ENCODE results near the gene TMEM72.

TMEM72 gene

DNA sequence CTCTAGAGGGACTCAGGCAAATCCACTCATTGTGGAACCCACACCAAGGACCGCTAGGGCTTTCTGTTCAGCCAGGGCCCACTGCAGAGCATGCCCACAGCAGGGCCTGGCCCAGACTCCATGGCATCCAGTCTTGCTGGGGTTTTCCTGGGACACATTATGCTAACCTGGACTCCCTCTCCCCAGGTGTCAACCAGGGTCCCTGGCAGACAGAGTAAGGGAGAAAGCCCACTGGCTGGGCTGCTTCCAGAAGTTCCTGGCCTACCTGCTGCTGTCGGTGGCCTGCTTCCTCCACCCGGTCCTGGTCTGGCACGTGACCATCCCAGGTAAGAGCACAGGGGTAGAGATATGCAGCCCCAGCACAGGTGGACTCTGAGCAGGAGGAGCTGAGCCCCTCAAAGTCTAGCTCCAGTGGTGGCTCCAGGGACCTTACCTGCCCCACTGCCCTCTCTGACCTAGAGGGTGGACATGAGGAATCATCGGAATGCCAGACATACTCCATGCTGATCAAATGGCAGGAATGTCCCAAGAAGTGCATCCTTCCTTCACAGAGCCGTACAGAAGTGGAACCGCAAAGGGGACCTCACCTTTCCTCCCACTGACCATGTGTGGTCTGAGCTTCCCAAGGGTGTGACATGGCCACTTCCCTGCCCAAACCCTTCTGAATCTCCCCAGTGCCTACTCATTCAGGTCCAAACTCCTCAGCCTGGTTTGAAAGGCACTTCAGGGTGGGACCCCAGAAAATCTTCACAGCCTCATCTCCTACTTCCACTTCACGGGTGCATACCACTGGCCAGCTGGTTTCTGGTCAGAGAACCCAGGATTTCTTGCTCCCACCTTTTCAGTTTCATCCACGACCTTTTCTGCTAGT is 22.5 kb downstream of the TMEM72 start:
- no peak for DNase-seq (ENCODE audit: low spot score)

DNA sequence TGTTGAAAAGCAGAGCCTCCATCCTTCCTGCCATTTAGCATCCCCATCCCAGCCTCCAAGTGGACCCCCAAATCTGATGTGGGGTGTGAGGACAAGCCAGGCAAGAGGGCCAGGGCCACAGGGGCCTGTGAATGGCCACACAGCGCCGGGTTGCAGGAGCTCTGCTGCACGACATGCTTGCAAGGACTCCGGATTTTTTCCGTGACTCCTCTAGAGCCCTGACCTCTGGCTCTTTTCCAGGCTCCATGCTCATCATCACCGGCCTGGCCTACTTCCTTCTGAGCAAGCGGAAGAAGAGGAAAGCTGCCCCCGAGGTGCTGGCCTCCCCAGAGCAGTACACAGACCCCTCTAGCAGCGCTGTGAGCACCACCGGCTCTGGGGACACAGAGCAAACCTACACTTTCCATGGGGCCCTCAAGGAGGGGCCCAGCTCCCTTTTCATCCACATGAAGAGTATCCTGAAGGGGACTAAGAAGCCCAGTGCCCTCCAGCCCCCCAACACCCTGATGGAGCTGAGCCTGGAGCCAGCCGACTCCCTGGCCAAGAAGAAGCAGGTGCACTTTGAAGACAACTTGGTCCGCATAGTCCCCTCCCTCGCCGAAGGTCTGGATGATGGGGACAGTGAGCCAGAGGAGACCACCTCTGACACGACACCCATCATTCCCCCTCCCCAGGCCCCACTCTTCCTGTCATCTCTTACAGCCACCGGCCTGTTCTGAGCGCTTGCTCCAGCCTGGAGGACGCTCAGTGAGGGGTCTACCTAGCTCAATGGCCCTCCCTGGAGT is 23.5 kb downstream of the TMEM72 start:
- DNase-seq (ENCODE audit: low spot score) = no peak

DNA sequence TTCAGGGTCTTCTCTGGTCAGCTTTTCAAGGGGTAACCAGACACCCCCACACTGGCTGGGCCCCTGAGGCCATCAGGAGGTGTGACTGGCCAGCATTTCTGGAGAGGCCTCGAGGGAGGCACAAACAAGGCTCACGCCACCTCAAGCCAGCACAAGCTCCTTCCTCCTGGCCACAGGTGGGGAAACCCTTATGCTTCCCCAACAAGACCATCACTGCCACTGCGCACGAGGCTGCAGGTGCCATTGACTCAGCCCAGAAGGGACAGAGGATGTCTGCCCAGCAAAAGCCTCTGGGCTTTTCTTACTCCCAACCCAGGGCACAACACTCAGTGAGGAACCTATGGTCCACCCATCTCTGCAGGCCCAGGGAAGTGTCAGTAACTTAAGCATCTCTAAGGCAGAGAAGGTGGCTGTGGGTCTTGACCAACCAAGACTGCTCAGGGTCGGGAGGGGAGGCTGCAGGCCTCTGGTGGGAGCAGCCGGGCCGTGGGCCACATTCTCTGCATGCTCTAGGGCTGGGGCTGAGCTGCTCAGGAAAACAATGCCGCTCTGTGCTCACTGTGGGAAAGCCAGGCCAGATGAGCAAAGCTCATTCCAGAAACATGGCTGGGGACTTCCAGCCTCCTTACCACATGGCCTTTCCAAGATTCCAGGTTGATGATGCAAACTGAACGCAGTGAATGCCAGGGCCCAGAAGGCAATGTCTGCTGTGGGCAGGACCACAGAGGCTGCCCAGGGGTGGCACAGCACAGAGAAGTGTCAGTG is 24.2 kb downstream of the TMEM72 start:
- DNase-seq (ENCODE audit: low spot score) = no peak

DNA sequence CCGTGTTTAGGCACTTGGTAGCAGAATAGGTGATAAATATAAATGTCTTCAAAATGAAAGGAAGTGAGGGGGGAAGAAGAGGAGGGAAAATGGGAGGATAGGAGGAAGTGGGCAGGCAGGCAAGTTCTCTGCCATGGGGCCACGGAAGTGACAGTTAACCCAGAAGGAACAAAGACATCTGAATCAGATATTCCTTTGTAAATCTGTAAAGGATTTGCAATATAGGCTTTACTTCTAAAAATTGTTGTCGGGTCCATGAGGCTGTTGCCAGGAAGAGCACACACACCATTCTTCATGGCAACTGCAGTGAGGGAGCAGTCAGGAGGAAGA is 24.8 kb downstream of the TMEM72 start:
- DNase-seq (ENCODE audit: low spot score) = no peak

DNA sequence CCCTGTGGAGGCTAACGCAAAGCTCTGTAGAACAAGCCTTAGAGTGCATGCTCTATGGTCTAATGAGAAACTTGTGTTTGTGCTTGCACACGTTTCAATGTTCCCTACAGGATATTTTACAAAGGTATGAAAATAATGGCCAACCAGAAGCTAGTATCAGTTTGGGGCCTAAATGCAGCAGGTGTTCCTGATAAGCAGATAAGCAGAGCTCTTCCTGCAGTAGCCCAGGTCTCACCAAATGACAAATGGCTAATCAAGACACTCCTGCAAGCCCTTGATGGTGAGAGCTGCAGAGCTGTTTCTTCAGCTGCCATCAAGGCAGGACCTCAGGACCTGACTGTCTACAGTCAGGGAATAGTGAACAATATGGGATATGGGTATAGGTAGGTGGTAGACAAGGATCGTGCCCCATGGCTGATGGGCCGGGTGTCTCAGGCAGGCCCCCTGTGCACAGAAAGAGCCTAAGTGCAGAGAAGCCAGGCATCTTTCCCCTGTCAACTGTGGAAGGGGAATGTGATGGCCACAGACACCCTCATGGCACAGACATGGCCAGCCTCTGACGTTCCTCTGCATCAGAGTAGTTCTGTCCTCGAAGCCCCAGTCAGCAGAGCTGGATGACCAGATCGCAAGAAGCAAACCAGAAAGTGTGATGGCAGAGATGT is 25.3 kb downstream of the TMEM72 start:
- no peak for DNase-seq (ENCODE audit: low spot score)

DNA sequence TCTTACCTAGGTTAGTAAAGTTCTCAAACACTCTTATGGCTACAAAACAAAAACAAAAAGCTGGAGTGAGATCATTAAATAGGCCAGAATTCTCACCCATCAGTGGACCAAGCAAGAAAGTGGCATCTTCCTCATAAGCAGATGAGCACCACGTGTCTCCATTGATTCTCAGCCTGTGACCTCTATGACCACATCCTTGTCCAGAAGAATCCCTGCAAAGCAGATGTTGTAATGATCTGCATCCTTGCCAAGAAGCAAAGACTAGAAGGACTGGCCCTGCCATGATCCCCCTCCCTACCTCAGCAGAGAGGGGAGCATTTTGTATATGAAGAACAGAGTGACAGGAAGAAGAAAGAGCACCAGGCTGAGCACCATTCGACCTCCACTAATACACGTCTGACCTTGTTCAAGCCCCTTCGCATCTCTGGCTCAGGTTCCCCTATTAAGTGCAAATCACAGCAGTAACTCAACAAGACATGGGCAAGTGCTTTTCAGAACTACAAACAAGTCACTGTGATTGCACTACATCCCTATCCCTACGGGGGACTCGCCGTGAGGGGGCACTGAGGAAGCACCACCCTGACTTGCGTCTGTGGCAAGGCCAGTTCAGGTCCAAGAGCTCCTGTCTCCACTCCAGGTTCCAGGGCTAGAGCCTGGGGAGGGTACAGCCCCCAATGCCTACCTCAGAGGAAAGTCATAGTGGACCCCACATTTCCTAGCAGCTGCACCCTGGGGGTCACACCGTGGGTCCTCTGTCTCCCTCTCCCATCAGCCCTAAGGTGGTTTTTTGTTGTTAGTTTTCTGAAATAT is 26.3 kb downstream of the TMEM72 start:
- no peak for DNase-seq (ENCODE audit: low spot score)

DNA sequence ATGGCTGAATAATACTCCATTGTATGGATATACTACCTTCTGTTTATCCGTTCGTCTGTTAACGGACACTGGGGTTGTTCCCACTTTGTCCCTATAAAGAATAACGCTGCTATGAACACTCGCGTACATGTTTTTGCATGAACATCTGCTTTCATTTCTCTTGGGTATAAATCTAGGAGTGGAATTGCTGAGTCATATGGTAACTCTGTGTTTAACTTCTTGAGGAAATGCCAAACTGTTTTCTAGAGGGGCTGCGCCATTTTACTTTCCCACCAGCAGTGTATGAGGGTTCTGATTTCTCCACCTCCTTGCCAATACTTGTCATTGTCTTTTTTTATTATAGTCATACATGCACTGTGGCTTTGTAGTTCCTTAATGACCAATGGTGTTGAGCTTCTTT is 27.8 kb downstream of the TMEM72 start:
- no peak for DNase-seq (ENCODE audit: low spot score)

DNA sequence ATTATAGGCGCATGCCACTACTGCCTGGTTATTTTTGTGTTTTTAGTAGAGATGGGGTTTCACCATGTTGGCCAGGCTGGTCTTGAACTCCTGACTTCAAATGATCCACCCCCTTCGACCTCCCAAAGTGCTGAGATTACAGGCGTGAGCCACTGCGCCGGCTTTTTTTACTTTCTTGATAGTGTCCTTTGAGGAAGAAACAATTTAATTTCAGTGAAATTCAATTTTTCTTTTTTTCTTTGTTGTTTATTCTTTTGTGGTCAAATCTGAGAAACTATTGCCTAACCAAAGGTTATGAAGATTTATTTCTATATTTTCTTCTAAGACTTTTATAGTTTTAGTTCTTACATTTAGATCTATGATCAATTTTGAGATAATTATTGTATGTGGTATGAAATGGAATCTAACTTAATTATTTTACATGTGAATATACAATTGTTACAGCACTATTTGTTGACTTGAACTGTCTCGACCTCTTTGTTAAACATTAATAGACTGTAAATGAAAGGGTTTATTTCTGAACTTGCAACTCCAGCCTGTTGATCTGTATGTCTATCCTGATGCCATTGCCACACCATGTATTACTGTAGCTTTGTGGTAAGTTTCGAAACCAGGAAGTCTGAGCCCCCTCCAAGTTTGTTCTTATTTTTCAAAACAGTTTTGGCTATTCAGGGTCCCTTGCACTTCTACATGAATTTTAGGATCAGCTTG is 28.7 kb downstream of the TMEM72 start:
- no peak for DNase-seq (ENCODE audit: low spot score)

DNA sequence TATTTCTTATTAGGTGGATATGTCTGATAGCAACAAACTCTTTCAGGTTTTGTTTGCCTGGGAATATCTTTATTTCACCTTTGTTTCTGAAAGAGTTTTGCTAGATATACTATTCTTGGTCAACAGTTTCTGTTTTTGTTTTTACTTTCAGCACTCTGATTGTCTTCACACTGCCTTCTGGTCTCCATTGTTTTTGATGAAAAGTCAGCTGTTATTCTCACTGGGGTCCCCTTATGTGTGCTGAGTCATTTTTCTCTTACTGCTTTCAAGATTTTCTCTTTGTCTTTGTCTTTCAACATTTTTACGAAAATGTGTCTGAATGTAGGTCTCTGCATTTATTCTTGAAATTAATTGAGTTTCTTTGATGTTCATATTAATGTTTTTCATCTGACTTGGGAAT is 33.2 kb downstream of the TMEM72 start:
- no peak for DNase-seq (ENCODE audit: low spot score)

DNA sequence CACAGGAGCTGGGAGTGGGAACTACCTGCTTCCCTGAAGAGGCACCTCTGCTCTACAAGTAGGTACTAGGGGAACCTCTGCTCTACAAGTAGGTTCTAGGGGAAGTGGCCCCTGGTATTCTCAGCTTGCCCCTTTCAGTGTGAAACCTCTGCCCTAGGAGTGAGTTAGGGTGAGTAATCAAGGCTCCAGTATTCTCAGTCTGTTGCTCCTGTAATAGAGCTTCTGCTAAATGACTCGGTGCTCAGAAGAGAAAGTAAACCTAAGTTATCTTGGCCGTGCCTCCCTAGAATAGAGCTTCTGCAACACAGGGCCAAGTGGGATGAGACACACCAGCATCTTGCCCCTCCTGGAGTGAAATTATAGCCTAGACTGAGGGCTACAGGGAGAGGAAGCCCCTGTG is 35.1 kb downstream of the TMEM72 start:
- no peak for DNase-seq (ENCODE audit: low spot score)

DNA sequence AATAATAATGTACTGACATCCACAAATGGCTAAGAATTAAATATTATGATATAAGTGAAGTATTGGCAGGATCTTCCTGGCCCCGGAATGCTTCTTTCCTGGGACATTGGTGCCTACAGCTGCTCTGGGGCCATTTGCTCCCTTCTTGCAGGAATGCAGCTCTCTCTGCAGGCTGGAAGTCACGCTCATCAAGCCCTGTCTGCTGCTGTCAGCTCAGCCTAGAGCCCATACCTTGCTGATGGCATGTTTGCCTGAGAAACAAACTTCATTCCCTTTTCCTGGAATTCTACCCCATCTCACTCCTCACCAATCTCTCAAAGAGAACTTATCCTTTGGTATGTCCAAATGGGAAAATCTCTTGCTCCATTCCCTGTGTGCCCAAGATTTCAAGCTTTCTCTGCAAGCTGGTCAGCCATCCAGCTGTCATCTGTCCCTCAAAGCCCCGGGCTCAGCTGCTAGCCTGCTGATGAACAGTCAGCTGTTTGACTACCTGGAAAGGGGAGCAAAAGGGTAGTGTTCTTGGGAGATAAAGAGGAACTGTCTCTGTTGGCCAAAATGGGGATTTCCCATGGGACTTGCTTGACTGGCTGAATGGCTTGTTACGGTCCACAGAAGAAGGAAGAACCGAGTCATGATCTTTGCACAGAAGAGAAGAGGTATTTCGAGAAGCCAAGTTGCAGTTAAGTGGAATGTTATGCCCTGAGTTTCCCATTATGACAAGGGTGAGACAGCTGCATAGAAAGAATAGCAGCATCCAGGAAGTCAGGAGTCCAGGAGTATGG is 36.4 kb downstream of the TMEM72 start:
- DNase-seq (ENCODE audit: low spot score) = no peak

DNA sequence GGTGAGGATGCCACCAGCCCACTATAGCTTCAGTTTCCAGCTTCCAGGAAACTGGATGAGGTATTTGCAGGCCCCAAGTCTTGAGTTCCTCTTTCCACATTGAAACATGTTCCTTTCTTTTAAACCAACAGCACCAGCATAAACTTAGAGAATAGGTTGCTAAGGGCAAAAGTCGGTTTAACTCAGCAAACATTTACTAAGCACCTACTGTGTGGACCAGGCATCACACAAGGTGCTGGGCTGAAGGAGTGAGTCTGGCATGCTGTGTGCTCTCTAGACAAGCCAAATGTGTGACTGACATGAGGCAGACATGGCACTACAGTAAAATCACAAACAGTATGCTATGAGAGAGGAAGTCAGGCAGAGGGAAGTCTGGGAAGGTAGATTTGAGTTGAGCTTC is 37.5 kb downstream of the TMEM72 start:
- no peak for DNase-seq (ENCODE audit: low spot score)

DNA sequence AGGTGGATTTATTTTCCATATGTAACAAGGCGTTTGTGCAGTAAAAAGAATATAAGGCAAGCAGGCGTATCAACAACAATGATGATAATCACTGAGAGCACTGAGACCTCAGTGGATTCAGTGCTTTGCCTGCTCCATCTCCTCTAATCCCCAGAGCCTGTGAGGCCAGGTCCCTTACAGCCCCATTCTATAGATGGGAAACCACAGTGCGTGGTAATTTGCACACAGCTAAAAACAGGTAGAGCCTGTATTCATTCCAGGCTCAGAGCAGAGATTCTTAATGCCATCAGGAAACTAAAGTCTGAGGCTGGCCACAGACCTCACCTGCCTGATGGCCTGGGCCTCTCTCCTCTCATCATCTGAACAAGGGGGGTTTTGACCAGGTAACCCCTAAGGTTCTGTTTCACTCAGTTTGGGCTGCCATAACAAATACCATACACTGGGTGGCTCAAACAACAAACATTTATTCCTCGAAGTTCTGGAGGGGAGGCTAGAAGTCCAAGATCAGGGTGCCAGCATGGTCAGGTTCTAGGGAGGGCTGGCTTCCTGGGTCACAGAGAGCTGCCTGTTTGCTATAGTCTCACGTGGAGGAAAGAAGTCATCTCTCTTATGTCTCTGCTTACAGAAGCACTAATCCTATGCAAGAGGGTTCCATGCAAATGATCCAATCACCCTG is 38.1 kb downstream of the TMEM72 start:
- DNase-seq (ENCODE audit: low spot score) = no peak

DNA sequence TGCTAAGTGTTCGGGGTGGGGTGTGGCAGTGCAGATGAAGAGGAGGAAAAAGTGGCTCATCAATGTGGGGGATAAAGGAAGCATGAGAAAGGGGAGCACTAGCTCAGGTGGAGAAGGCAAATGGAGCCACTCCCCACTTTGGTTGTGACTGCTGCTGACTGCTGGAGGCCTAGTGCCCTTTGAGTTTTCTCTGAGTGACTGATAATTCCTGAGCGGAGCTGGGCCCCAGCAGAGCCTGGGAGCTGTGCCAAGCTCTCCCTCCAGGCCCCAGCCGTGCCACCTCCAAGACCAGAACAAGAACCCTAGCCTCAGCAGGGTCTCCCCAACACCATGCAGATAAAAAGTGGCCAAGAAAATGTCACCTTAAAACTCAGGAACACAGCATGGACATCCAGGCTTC is 38.8 kb downstream of the TMEM72 start:
- no peak for DNase-seq (ENCODE audit: low spot score)

DNA sequence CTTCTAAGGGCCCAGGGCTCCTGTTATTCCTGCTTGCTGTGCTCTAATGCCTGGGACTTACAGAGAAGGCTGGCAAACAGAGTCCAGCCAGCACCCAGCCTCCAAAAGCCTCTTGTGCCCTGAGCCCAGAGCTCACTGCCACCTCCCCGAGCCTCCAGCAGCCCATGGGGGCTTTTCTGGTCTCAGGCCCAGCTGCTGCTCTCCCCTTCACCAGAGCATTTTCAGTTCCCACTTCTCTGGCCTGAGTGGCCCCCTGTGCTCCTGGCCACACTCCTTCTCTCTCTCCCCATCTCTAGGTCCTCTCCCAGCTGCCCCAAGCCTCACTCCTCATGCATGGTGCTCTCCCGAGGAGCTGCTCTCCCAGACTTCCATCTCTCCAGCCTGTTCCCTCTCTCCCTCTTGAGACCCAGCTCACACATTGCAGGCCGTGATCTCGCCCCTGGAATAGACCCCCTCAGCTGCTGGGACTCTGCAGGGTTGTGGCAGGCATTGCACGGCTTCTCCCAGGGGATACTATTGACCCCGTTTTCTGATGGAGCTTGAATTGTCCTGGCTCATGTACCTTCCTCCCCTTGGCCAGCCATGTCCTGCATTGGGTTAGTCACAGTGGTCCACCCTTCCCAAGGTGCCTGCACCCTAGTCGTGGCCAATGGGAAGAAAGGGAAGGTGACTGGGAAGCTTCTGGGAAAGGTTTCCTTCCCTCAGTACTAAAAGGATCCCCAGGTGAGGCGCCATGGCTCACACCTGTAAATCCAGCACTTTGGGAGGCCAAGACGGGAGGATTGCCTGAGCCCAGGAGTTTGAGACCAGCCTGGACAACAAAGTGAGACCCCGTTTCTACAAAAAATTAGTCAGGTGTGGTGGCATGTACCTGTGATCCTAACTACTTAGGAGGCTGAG is 39.4 kb downstream of the TMEM72 start:
- no peak for DNase-seq (ENCODE audit: low spot score)

DNA sequence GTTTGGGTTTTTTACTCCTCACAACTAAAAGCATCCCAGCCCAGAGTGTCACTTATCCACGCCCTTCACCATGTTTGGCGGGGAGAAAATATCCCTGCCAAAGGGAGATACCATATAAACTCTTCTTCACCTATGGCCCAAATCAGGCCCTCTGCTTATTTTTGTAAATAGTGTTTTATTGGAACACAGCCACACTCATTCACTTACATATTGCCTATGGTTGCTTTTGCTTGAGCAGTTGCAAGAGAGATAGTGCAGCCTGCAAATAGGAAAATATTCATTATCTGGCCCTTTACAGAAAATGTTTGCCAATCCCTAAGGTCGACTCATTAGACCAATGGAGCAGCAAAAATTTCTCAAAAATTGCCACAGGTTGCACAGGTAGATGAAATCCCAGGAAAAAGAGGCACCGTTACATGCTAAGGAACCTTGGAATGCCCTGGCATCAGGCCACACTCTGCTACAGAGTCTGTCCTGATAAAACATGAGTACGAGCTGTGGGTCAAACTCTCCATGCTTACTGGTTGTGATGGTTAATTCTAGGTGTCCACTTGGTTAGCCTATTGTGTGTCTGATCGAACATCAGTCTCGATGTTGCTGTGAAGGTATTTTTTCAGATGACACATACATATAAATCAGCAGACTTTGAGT is 40.6 kb downstream of the TMEM72 start:
- DNase-seq (ENCODE audit: low spot score) = no peak

DNA sequence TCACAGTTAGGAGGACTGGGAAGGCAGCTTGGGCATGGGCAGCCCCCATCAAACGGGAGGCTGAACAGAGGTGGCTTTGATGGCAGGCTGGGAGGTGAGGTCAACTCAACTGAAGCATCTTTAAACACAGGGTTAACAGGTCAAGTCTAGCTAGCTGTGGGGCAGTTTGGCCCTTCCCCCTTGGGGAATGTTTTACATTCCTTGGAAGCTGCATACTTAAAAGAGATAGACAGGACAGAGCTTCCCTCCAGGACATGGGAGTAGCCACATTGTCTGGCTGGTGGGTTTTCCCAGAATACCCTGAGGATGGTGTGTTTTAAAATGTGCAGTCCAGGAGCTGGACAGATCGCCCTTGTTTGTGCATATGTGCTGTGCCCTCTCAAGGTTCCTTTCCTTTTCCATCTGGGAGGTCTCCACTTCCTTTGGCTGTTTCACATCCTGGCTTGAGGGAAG is 41.7 kb downstream of the TMEM72 start:
- no peak for DNase-seq (ENCODE audit: low spot score)

Data from SK-N-DZ (cell line).